KMS-11 (cell line): ENCODE measurements around the gene AOC3.

Source experiments
- H2AFZ ChIP-seq: fragments of 200-600 bp; sonication (generic); 2 replicates; pipeline ENCODE4 v1.6.1; 2016; ENCODE audit warnings: antibody characterized with exemption, mixed run types, low read depth
- H3K27ac ChIP-seq: fragments of 200-600 bp; sonication (generic); 2 replicates; pipeline ENCODE4 v1.6.1; 2016; ENCODE audit warnings: mild to moderate bottlenecking, mixed run types
- H3K27me3 ChIP-seq: fragments of 200-600 bp; sonication (generic); 2 replicates; pipeline ENCODE4 v1.6.1; 2017; ENCODE audit warnings: mild to moderate bottlenecking, low read depth, mixed run types, moderate library complexity; ENCODE audit not compliant: insufficient read depth
- H3K36me3 ChIP-seq: fragments of 200-600 bp; sonication (generic); 2 replicates; pipeline ENCODE4 v1.6.1; 2017; ENCODE audit warnings: mild to moderate bottlenecking, mixed run types; ENCODE audit not compliant: insufficient read depth
- H3K4me1 ChIP-seq: fragments of 200-600 bp; sonication (generic); 2 replicates; pipeline ENCODE4 v1.6.1; 2016; ENCODE audit warnings: mild to moderate bottlenecking, low read depth, mixed run types; ENCODE audit not compliant: poor library complexity, severe bottlenecking
- H3K4me2 ChIP-seq: fragments of 200-600 bp; sonication (generic); 2 replicates; pipeline ENCODE4 v1.7.0; 2016; ENCODE audit warnings: mild to moderate bottlenecking, mixed run types
- H3K4me3 ChIP-seq: fragments of 200-600 bp; sonication (generic); IDR thresholded peaks from 2 replicates; pipeline ENCODE4 v1.6.1; 2017; ENCODE audit warnings: low read depth, low read length, mixed read lengths; ENCODE audit not compliant: insufficient read depth
- H3K79me2 ChIP-seq: fragments of 200-600 bp; sonication (generic); 2 replicates; pipeline ENCODE4 v1.6.1; 2016; ENCODE audit warnings: low read depth, mixed run types; ENCODE audit not compliant: insufficient read depth
- H3K9ac ChIP-seq: fragments of 200-600 bp; sonication (generic); 2 replicates; pipeline ENCODE4 v1.6.1; 2016; ENCODE audit warnings: mild to moderate bottlenecking, mixed run types
- H4K20me1 ChIP-seq: fragments of 200-600 bp; sonication (generic); 2 replicates; pipeline ENCODE4 v1.6.1; 2016; ENCODE audit warnings: mild to moderate bottlenecking, mixed run types; ENCODE audit not compliant: insufficient read depth
- CTCF ChIP-seq: fragments of 200-600 bp; sonication (generic); conservative IDR thresholded peaks from 2 replicates; pipeline ENCODE4 v1.6.1; 2017; ENCODE audit warnings: low read depth, mild to moderate bottlenecking, antibody characterized with exemption, low read length, moderate library complexity, mixed read lengths

Gene AOC3

GRCh38 chr17:42900460-42901331, 49.7 kb downstream of the AOC3 start, which contains the start of gene G6PC1:
Gene G6PC1, plus strand, starts transcription at chr17:42900799. Its CDS starts 78 bp downstream, at chr17:42900877.
- no peak within 1 kb of the TSS for H3K9ac ChIP-seq
- no peaks in the 10 kb centered on the region for H3K79me2 ChIP-seq
- H3K4me1 ChIP-seq, result no peaks in the 10 kb centered on the region
- TF ChIP-seq CTCF, result no peak
- no peaks in the 10 kb centered on the region for H3K27me3 ChIP-seq
- H3K27ac ChIP-seq, result no peak within 1 kb of the TSS
- no peak within 1 kb of the TSS for H3K4me2 ChIP-seq
- no peaks in the 10 kb centered on the region for H3K36me3 ChIP-seq
- no peak within 1 kb of the TSS for H3K4me3 ChIP-seq
- no peak within 1 kb of the TSS for H2AFZ ChIP-seq
- H4K20me1 ChIP-seq, result no peaks in the 10 kb centered on the region

GRCh38 chr17:42901535-42902229, 50.7 kb downstream of the AOC3 start:
- no peaks in the 10 kb centered on the region for H3K36me3 ChIP-seq
- H3K4me1 ChIP-seq, result no peaks in the 10 kb centered on the region
- no peak overlapping the region for H3K4me3 ChIP-seq
- no peak for TF ChIP-seq CTCF
- no peak overlapping the region for H3K4me2 ChIP-seq
- no peaks in the 10 kb centered on the region for H4K20me1 ChIP-seq
- no peak overlapping the region for H2AFZ ChIP-seq
- no peaks in the 10 kb centered on the region for H3K27me3 ChIP-seq
- H3K79me2 ChIP-seq, result no peaks in the 10 kb centered on the region
- H3K27ac ChIP-seq, result no peak overlapping the region
- H3K9ac ChIP-seq, result no peak overlapping the region

- no peaks in the 10 kb centered on the region for H4K20me1 ChIP-seq
- no peaks in the 10 kb centered on the region for H3K27me3 ChIP-seq
- no peak overlapping the region for H3K4me3 ChIP-seq
- H3K79me2 ChIP-seq, result no peaks in the 10 kb centered on the region
- peaks cover 15% of the 10 kb centered on the region for H3K4me1 ChIP-seq
- no peak overlapping the region for H3K27ac ChIP-seq
- H2AFZ ChIP-seq, result no peak overlapping the region
- H3K36me3 ChIP-seq, result no peaks in the 10 kb centered on the region
- TF ChIP-seq CTCF, result no peak
- H3K4me2 ChIP-seq, result no peak overlapping the region
- H3K9ac ChIP-seq, result no peak overlapping the region
Measured at GRCh38 chr17:42904110-42904469, 53.1 kb downstream of the AOC3 start.

GRCh38 chr17:42906772-42907446, 55.9 kb downstream of the AOC3 start:
- Histone ChIP-seq H3K4me2 (no peak overlapping the region), H3K27ac (no peak overlapping the region), H3K9ac (no peak overlapping the region), H3K4me1 (peaks cover 29% of the 10 kb centered on the region), H3K79me2 (no peaks in the 10 kb centered on the region), H3K4me3 (no peak overlapping the region), H2AFZ (no peak overlapping the region), H3K27me3 (no peaks in the 10 kb centered on the region), H4K20me1 (no peaks in the 10 kb centered on the region), H3K36me3 (no peaks in the 10 kb centered on the region)
- TF ChIP-seq CTCF, result no peak
